Activated CD4-positive, alpha-beta T cell treated with anti-CD3 and anti-CD28 coated beads for 24 hours (primary cell): Measurements from ENCODE around the gene OTUB2.

ENCODE experiments used
- DNase-seq, 2 donors: peaks; one replicate each; pipeline ENCODE4 v3.0.0-alpha.2; 2020; ENCODE audit warnings: low read depth in 2 of 2

The OTUB2 gene

GRCh38 chr14:94021001-94021400, 5.1 kb upstream of the OTUB2 start:
- no peak for DNase-seq

GRCh38 chr14:94021416-94022157, 4.6 kb upstream of the OTUB2 start:
- DNase-seq, result no peak

DNA sequence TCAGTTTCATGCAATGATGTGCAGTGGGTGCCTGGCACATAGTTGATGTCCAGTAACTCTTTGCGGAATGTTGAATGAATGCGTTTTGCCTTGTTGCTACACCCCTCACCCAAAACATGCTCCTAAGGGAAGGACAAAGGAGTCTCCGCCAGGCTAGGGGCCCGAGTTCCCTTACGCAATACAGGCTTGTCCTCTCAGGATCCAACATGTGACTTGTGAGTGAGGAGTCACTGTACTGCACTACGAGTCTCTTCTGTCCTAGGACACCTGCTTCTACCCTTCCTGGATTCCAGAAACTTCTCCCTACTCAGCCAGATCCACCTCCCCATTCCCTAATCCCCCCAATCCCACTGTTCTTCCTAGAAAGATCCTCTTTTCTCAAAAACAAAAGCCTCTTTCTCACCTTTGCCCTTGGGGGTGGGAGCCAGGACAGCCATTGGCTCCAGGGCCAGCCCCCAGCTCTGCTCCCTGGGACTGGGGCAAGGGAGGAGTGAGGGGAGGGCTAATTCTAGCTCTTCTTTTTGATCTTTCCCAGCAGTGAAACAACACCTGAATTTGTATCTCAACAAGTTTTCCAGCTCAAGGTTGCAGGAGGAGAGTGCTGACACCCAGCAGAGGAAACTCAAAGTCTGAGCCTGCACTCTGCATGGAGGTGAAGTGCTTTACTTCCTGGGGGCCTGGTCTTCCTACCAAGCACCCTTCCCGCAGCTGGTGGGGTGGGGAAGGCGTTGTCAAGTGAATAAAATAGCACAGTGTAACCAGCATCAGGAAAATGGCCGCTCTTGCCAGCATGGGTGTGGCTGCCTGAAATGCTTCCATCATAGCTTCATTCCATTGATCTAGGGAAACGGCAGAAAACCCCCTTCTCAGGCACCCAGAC, 3.4 kb upstream of the OTUB2 start:
- DNase-seq, result no peak

DNA sequence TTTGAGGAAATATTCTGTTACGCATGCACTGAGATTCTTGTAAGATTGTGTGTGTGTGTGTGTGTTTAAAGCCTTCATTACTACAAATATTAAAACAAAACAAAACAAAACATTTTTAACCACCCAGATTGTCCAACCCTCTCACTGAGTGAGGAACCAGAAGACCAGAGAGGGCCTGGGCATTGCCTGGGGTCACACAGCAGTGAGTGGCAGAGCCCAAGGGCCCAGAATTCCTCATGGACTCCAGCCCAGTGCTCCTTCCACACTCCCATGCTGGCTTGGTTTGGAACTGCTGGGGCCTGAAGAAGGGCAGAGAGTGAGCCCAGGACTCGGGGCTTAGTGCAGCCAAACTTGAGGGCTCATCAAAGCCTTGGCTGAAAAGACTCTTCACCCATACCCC, 1.6 kb upstream of the OTUB2 start:
- DNase-seq, result no peak

DNA sequence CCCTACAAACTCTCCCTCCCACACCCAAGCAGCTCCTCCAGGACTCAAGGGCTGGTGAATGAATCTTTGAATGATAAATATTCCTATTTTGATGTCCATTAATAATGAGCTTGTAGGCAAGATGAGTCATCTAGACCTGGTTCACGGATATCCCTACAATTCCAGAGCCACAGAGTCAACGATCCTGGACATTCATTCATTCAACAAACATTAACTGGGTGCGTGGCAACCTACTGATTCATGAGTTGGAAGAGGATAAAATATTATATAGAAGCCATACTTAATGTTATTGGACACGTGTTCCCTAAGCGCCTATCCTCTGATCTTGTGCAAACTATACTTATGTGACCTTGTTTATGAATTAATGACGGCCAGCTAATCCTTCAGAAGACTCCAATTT, 420 bp upstream of the OTUB2 start:
- no peak for DNase-seq

DNA sequence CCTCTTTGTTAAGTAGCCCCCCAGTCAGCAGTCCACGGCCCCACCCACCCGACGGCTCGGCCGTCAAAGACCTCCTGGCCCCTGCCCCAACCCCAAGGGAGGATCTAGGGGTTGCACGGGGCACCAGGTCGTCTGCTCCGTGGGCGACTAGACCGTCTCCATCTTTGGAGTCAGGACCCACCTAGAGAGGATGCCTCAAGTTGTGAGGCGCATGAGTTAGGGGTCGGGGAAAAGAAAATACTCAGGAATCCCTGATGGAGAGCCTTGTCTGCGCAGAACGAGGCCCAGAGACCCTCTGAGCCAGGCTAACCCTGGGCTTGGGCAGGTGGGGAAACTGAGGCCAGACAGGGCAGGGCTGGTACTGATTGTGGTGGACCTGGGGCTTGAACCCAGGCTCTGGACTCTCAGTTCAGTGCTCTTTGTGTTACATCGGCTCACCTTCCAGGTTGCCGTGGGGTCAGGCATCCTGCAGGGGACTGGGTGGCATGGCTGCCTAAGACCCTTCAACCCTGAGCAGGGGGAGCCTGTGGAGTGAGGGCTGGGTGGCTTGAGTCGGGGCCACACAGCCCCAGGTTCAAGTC, 839 bp downstream of the OTUB2 start:
- no peak for DNase-seq

- no peak for DNase-seq
Observed at GRCh38 chr14:94027566-94028449, 1.7 kb downstream of the OTUB2 start.

DNA sequence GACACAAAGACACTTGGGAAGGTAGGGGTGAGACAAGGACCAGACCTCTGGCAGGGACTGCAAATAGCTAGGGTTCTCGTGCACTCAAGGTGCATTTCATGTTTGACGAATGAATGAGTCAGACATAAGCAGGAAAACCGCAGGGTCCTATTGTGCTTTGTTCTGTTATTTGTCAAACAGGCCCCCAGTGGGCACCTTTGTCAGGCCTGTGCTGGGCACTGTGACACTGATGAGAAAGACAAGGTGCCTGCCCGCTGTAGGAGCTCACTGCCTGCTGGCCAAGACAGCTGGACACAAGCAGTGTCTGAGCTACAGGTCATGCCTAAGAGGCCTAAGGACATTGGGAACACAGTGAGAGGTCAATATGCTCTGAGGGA, 2.3 kb downstream of the OTUB2 start:
- DNase-seq, result peak in 1 of 2 donors; percentile 14

GRCh38 chr14:94029265-94029664, 3.1 kb downstream of the OTUB2 start:
- DNase-seq, result no peak

GRCh38 chr14:94029671-94030203, 3.6 kb downstream of the OTUB2 start:
- no peak for DNase-seq

- DNase-seq, result no peak
Observed at GRCh38 chr14:94030571-94030970, 4.4 kb downstream of the OTUB2 start.

DNA sequence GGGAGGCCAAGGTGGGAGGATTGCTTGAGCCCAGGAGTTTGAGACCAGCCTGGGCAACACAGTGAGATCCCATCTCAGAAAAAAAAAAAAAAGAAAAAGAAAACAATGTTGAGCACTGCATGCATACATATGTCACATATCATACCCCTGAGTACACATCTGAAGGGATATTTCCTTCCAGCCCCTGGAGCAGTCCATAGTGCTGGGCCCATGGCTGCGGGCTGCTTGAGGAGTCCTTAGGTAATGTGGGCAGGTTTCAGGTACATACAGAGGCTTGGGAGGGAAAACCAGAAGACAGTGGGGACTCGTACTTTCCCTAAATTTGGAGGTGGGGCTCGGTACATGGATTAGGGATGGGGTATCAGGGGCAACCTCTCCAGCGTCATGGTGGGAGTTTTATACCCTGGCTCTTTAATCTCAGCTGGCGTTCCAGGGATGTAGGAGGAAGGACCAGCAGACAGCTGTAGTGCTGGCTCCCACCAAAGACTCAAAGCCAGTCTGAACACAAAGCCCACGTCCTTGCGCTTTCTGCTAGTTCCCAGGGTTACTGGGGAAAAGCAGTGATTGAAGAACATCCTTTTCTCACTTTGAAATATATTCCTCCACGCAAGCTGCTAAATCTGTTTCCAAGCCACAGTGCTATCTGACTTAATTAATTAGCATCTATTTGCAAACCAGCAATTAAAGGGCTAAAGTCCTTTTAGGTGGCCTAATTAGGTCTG, 5.2 kb downstream of the OTUB2 start:
- DNase-seq, result no peak

DNA sequence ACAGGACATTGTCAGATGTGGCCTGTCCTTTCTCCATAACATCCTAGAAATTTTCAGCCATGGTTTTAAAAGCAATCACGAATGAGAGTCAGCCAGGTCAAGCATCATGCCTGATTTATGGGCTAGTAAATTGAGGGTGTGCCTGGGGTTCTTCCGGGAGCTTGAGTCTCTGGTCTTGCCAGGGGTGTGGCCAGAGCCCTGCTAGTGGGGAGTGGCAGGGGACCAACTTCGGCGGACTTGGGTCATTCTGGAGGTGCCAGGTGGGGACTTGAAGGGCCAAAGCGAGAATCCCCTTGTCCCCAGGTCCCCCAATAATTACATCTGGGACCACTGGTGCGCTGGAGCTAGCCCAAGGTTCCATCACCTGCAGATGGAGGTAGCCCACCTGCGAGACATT, 5.7 kb downstream of the OTUB2 start:
- DNase-seq, result no peak

DNA sequence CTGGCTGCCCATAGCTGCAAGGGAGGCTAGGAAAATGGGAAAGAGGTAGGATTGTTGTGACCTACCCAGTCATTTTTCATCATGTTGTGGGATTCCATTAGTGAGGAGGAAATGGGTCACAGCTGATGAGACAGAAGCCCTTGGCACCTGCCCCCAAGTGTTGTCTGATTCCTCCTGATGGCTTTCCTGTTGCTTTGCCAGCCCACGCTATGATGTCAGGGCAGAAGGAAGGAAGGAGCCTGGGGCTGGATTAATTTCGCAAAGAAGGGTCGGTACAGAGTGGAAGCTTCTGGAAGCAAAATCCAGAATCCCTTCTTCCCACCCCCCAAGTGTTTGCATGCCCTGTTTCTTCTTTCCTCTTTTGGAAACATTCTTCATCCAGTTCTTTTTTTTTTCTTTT, 8.7 kb downstream of the OTUB2 start:
- no peak for DNase-seq

DNA sequence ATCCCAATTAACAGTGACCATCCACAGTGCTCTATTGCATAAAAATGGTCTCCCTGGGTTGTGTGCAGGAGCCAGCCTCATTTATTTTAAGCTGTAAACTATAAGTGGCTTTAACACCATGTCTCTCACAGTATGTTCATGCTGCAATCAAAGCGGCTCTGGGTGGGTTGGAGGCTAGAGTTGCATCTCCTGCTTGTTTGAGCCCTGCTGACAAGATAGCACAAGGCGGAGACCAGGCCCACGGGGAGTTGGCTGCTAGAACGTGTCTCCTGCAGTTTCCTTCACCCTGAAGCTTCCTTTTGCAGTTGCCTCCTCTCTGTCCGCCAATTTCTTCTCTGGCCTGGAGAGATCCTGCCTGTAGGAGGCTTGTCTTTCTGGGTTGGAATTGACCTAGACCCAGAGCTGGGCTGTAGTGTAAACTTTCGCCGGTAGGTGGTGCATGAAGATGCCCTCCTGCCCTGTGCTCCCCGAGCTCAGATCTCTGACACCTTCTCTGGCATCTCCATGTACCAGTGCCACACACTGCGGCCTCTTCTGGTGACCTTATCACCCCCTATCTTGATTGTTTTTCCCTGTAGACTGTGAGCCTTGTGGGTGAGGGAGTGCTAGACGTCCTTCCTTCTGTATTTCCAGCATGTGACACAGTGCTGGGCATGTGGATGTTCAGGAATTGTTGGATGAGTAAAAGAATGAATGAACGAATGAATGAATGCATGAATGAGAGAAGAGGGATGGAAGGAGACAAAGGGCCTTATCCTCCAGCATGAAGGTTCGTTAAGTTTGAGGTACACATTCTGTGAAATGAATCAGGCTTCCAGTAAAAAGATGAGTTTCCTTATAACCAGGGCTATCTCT, 10.4 kb downstream of the OTUB2 start:
- DNase-seq, result peak; percentile 71 to 76

- no peak for DNase-seq
Observed at GRCh38 chr14:94037954-94038353, 11.8 kb downstream of the OTUB2 start.

GRCh38 chr14:94038510-94038909, 12.4 kb downstream of the OTUB2 start:
- no peak for DNase-seq

- no peak for DNase-seq
Observed at GRCh38 chr14:94038921-94039629, 12.9 kb downstream of the OTUB2 start.

- no peak for DNase-seq
Observed at GRCh38 chr14:94040247-94040646, 14.1 kb downstream of the OTUB2 start.
